ENCODE results near the gene SELPLG.

DNA sequence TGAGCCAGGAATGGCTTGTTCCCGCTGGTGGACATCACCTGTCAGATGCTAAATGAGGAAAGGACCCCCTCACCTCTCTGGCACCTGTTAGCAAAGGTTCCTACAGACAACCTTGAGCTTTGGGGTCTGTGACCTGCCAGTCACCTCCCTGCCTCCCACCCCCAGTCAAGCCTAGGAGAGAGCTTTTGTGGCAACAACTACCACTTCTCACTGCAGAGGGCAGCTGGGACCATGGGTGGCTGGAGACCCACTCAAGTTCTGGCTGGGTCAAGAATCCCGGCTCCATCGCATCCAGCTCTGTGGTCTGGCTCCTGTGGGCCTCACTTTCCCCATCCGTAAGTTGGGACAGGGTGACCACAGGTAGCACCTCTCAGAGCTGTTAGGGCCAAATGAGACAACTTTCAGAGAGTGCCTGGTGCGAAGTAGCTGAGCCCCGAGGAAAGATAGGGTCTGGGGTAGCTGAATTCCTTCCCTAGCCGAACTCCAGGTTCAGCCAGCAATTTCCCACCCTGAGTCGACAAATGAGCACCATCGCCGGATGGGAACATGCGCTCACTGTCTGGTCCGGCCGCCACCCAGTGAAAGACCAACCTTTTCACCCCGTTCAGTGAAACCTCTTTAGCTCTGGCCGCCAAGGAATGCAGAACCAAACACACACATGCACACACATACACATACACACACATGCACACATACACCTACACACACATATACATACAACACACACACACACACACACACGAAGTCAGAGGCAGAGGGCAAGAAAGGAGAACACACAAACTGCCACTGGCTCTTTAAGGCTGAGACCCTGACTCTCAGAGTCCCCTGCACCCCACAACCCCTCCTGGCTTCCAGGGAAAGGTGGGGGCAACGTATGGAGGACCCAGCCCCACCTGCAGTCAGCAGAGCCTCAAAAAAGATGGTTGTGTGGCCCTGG lies 37.7 kb downstream of the SELPLG start:
- TF ChIP-seq, protein P1, sequence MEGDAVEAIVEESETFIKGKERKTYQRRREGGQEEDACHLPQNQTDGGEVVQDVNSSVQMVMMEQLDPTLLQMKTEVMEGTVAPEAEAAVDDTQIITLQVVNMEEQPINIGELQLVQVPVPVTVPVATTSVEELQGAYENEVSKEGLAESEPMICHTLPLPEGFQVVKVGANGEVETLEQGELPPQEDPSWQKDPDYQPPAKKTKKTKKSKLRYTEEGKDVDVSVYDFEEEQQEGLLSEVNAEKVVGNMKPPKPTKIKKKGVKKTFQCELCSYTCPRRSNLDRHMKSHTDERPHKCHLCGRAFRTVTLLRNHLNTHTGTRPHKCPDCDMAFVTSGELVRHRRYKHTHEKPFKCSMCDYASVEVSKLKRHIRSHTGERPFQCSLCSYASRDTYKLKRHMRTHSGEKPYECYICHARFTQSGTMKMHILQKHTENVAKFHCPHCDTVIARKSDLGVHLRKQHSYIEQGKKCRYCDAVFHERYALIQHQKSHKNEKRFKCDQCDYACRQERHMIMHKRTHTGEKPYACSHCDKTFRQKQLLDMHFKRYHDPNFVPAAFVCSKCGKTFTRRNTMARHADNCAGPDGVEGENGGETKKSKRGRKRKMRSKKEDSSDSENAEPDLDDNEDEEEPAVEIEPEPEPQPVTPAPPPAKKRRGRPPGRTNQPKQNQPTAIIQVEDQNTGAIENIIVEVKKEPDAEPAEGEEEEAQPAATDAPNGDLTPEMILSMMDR (IDR thresholded peaks at IDR 0.05; ENCODE audit: low read depth, low read length, missing input control) = no peak
- TF ChIP-seq, protein P2, sequence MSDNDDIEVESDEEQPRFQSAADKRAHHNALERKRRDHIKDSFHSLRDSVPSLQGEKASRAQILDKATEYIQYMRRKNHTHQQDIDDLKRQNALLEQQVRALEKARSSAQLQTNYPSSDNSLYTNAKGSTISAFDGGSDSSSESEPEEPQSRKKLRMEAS (IDR thresholded peaks at IDR 0.05) = no peak
- TF ChIP-seq, protein P3, sequence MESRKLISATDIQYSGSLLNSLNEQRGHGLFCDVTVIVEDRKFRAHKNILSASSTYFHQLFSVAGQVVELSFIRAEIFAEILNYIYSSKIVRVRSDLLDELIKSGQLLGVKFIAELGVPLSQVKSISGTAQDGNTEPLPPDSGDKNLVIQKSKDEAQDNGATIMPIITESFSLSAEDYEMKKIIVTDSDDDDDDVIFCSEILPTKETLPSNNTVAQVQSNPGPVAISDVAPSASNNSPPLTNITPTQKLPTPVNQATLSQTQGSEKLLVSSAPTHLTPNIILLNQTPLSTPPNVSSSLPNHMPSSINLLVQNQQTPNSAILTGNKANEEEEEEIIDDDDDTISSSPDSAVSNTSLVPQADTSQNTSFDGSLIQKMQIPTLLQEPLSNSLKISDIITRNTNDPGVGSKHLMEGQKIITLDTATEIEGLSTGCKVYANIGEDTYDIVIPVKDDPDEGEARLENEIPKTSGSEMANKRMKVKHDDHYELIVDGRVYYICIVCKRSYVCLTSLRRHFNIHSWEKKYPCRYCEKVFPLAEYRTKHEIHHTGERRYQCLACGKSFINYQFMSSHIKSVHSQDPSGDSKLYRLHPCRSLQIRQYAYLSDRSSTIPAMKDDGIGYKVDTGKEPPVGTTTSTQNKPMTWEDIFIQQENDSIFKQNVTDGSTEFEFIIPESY (IDR thresholded peaks at IDR 0.05) = no peak
- no peak for TF ChIP-seq YY1 (IDR thresholded peaks at IDR 0.05)
- TF ChIP-seq, protein P4, sequence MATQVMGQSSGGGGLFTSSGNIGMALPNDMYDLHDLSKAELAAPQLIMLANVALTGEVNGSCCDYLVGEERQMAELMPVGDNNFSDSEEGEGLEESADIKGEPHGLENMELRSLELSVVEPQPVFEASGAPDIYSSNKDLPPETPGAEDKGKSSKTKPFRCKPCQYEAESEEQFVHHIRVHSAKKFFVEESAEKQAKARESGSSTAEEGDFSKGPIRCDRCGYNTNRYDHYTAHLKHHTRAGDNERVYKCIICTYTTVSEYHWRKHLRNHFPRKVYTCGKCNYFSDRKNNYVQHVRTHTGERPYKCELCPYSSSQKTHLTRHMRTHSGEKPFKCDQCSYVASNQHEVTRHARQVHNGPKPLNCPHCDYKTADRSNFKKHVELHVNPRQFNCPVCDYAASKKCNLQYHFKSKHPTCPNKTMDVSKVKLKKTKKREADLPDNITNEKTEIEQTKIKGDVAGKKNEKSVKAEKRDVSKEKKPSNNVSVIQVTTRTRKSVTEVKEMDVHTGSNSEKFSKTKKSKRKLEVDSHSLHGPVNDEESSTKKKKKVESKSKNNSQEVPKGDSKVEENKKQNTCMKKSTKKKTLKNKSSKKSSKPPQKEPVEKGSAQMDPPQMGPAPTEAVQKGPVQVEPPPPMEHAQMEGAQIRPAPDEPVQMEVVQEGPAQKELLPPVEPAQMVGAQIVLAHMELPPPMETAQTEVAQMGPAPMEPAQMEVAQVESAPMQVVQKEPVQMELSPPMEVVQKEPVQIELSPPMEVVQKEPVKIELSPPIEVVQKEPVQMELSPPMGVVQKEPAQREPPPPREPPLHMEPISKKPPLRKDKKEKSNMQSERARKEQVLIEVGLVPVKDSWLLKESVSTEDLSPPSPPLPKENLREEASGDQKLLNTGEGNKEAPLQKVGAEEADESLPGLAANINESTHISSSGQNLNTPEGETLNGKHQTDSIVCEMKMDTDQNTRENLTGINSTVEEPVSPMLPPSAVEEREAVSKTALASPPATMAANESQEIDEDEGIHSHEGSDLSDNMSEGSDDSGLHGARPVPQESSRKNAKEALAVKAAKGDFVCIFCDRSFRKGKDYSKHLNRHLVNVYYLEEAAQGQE (IDR thresholded peaks at IDR 0.05) = no peak

All from liver (tissue), 2 donors.